DOHH2 (cell line): ENCODE data around the gene ADORA1.

Source experiments
- EZH2phosphoT487 ChIP-seq: fragments of 200-600 bp; sonication (generic); IDR thresholded peaks from 2 replicates; pipeline ENCODE4 v1.6.1; 2017; ENCODE audit warnings: borderline replicate concordance, mild to moderate bottlenecking, antibody characterized with exemption, low read length, moderate library complexity, mixed read lengths
- TF ChIP-seq, protein P1 (sequence below): fragments of 200-600 bp; sonication (generic); IDR thresholded peaks from one replicate; pipeline ENCODE4 v1.5.1; 2014; ENCODE audit warnings: antibody characterized with exemption, mild to moderate bottlenecking, low read depth, low read length; ENCODE audit not compliant: poor library complexity, severe bottlenecking

DNA sequence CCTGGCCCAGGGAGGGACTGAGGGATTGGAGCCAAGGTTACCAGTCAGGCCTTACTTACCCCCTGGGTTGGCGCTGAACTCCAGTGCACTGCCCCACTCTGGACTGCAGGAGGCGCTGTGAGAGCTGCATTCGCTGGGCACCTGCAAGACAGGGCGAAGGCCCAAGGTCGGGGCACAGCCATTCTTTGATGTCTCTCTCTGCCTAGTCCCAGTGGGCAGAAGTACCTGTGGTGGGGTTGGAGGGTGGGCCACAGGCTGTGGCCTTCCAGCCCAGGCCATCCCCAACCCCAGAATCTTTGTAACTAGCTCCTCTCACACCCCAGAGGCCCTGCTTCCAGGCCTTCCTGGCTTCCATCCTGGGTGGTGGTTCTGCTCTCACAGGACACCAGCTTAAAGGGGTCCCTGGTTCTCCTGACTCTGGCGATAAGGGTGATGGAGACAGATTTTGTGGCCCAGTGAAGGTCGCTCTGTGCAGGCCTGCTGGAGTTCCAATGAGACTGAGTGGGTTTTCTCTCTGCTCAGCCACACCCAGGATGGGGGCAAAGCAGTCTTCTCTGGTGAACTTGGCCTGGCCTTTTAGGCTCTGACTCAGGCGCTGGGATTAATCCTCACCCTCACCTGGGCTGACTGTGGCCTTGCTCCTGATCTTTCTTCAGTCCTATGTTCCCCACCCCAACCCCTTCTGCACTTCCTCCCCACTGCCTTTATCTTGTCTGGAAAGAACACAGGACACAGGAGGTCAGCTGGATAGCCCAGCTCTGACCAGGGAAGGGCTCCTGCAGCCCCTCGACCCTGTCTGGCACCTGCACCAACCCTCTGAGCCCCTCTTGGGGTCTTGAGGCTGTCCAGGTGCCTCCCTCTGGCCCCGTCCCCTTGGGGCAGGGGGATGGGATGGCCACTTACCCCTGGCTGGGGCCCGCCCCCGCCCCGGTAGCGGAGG is 42.7 kb upstream of the ADORA1 start:
- TF ChIP-seq, protein P1, sequence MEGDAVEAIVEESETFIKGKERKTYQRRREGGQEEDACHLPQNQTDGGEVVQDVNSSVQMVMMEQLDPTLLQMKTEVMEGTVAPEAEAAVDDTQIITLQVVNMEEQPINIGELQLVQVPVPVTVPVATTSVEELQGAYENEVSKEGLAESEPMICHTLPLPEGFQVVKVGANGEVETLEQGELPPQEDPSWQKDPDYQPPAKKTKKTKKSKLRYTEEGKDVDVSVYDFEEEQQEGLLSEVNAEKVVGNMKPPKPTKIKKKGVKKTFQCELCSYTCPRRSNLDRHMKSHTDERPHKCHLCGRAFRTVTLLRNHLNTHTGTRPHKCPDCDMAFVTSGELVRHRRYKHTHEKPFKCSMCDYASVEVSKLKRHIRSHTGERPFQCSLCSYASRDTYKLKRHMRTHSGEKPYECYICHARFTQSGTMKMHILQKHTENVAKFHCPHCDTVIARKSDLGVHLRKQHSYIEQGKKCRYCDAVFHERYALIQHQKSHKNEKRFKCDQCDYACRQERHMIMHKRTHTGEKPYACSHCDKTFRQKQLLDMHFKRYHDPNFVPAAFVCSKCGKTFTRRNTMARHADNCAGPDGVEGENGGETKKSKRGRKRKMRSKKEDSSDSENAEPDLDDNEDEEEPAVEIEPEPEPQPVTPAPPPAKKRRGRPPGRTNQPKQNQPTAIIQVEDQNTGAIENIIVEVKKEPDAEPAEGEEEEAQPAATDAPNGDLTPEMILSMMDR: peak; percentile 90
- no peak for TF ChIP-seq EZH2phosphoT487
